Activated naive CD4-positive, alpha-beta T cell treated with anti-CD3 and anti-CD28 coated beads, Interleukin-2, amount 50 U/mL, for 72 hours (primary cell): ENCODE measurements around the gene DNAH10. TPM values are rescaled to one million over a fixed set of nuclear protein-coding genes. Genes with fewer than 3 reads are reported as not detected.

Experiments
- ATAC-seq, 2 donors: fragments of 150-1000 bp; cut with Tn5 transposase; 2 replicates each; pipeline ENCODE4 v1.10.0; 2021; ENCODE audit warnings: mild to moderate bottlenecking in 2 of 2, moderate library complexity in 2 of 2
- DNase-seq, 2 donors: peaks; one replicate each; pipeline ENCODE4 v3.0.0; 2021 to 2022; ENCODE audit warnings: low spot score in 2 of 2
- H3K27ac Mint-ChIP-seq, 2 donors: one replicate each; pipeline ENCODE4 v1.8.0; 2022; ENCODE audit warnings: mild to moderate bottlenecking in 2 of 2, mixed read lengths in 2 of 2
- H3K36me3 Mint-ChIP-seq, 2 donors: one replicate each; pipeline ENCODE4 v1.8.0; 2022; ENCODE audit warnings: mixed read lengths in 2 of 2
- H3K9me3 Mint-ChIP-seq, 2 donors: one replicate each; pipeline ENCODE4 v1.8.0; 2022; ENCODE audit warnings: mixed read lengths in 2 of 2
- total RNA-seq, 2 donors: library from RNA; stranded (reverse); gene quantifications; one replicate each; pipeline ENCODE4 v1.2.3, GENCODE V29; 2022

Gene DNAH10
- total RNA-seq, 2 donors from 2014 or later: 0.27 to 1.0 TPM

- DNase-seq (no peak), ATAC-seq (no peak)
- Mint-ChIP-seq H3K9me3 (no peaks in the 10 kb centered on the region), H3K27ac (peak overlapping the region in 1 of 2 donors; percentile 17), H3K36me3 (no peaks in the 10 kb centered on the region)
Measured at GRCh38 chr12:123917337-123917850, 155.3 kb downstream of the DNAH10 start.

- DNase-seq (no peak), ATAC-seq (no peak)
- no peaks in the 10 kb centered on the region for H3K36me3 Mint-ChIP-seq
- no peaks in the 10 kb centered on the region for H3K9me3 Mint-ChIP-seq
- H3K27ac Mint-ChIP-seq: no peak overlapping the region
Measured at GRCh38 chr12:123919980-123920360, 157.9 kb downstream of the DNAH10 start.

GRCh38 chr12:123923038-123923437, 160.9 kb downstream of the DNAH10 start:
- Mint-ChIP-seq H3K36me3 (no peaks in the 10 kb centered on the region), H3K27ac (no peak overlapping the region), H3K9me3 (no peaks in the 10 kb centered on the region)
- no peak for DNase-seq
- no peak for ATAC-seq

GRCh38 chr12:123923927-123924326, 161.8 kb downstream of the DNAH10 start:
- ATAC-seq (no peak), DNase-seq (no peak)
- Mint-ChIP-seq H3K27ac (no peak overlapping the region), H3K9me3 (no peaks in the 10 kb centered on the region), H3K36me3 (no peaks in the 10 kb centered on the region)

GRCh38 chr12:123924539-123924938, 162.4 kb downstream of the DNAH10 start:
- no peaks in the 10 kb centered on the region for H3K9me3 Mint-ChIP-seq
- no peak overlapping the region for H3K27ac Mint-ChIP-seq
- ATAC-seq (no peak), DNase-seq (no peak)
- H3K36me3 Mint-ChIP-seq: no peaks in the 10 kb centered on the region

GRCh38 chr12:123928274-123928865, 166.3 kb downstream of the DNAH10 start:
- no peak for DNase-seq
- no peaks in the 10 kb centered on the region for H3K9me3 Mint-ChIP-seq
- no peak for ATAC-seq
- H3K27ac Mint-ChIP-seq: no peak overlapping the region
- H3K36me3 Mint-ChIP-seq: no peaks in the 10 kb centered on the region

- ATAC-seq (no peak), DNase-seq (no peak)
- H3K36me3 Mint-ChIP-seq: no peaks in the 10 kb centered on the region
- H3K27ac Mint-ChIP-seq: no peak overlapping the region
- no peaks in the 10 kb centered on the region for H3K9me3 Mint-ChIP-seq
Measured at GRCh38 chr12:123928897-123929296, 166.8 kb downstream of the DNAH10 start.

- ATAC-seq: no peak
- peak overlapping the region in 1 of 2 donors; percentile 44 for H3K27ac Mint-ChIP-seq
- H3K9me3 Mint-ChIP-seq: no peaks in the 10 kb centered on the region
- no peaks in the 10 kb centered on the region for H3K36me3 Mint-ChIP-seq
- DNase-seq: no peak
Measured at GRCh38 chr12:123929946-123930583, 168.0 kb downstream of the DNAH10 start.

- H3K36me3 Mint-ChIP-seq: no peaks in the 10 kb centered on the region
- peak; percentile 79 to 86 for ATAC-seq
- H3K27ac Mint-ChIP-seq: no peak overlapping the region
Measured at GRCh38 chr12:123931686-123932321, 169.7 kb downstream of the DNAH10 start.

GRCh38 chr12:123933214-123933613, 171.1 kb downstream of the DNAH10 start:
- no peaks in the 10 kb centered on the region for H3K9me3 Mint-ChIP-seq
- H3K36me3 Mint-ChIP-seq: no peaks in the 10 kb centered on the region

More at GRCh38 chr12:123931686-123932321, 169.7 kb downstream of the DNAH10 start:
- peak in 1 of 2 donors; percentile 54 for DNase-seq
- no peaks in the 10 kb centered on the region for H3K9me3 Mint-ChIP-seq

GRCh38 chr12:123934016-123934620, 172.0 kb downstream of the DNAH10 start:
- no peak for ATAC-seq
- DNase-seq: peak in 1 of 2 donors; percentile 9

More at GRCh38 chr12:123933214-123933613, 171.1 kb downstream of the DNAH10 start:
- DNase-seq (peak in 1 of 2 donors; percentile 41), ATAC-seq (no peak)
- H3K27ac Mint-ChIP-seq: no peak overlapping the region

GRCh38 chr12:123934829-123935228, 172.7 kb downstream of the DNAH10 start:
- no peak for ATAC-seq
- no peaks in the 10 kb centered on the region for H3K36me3 Mint-ChIP-seq
- no peak overlapping the region for H3K27ac Mint-ChIP-seq
- no peak for DNase-seq
- no peaks in the 10 kb centered on the region for H3K9me3 Mint-ChIP-seq

More at GRCh38 chr12:123934016-123934620, 172.0 kb downstream of the DNAH10 start:
- Mint-ChIP-seq H3K27ac (no peak overlapping the region), H3K36me3 (no peaks in the 10 kb centered on the region), H3K9me3 (no peaks in the 10 kb centered on the region)

GRCh38 chr12:123935956-123936355, 173.9 kb downstream of the DNAH10 start:
- DNase-seq (peak in 1 of 2 donors; percentile 28), ATAC-seq (no peak)
- H3K9me3 Mint-ChIP-seq: no peaks in the 10 kb centered on the region
- no peaks in the 10 kb centered on the region for H3K36me3 Mint-ChIP-seq
- peak overlapping the region in 1 of 2 donors; percentile 29 for H3K27ac Mint-ChIP-seq

GRCh38 chr12:123936471-123936870, 174.4 kb downstream of the DNAH10 start:
- peak in 1 of 2 donors; percentile 46 for DNase-seq
- no peak for ATAC-seq
- Mint-ChIP-seq H3K27ac (peak overlapping the region; percentile 29 to 81), H3K9me3 (no peaks in the 10 kb centered on the region), H3K36me3 (peaks cover 3% of the 10 kb centered on the region in 2 donors)

GRCh38 chr12:123936956-123937706, 175.0 kb downstream of the DNAH10 start:
- DNase-seq (no peak), ATAC-seq (no peak)
- H3K27ac Mint-ChIP-seq: peak overlapping the region; percentile 85 to 92
- H3K9me3 Mint-ChIP-seq: no peaks in the 10 kb centered on the region
- peaks cover 8 to 10% of the 10 kb centered on the region in 2 donors for H3K36me3 Mint-ChIP-seq
